ENCODE results near the gene EBF3.

The EBF3 gene

GRCh38 chr10:129833994-129834739 lies 129.9 kb downstream of the EBF3 start:
- no peak for DNase-seq (ENCODE audit: low read depth)

GRCh38 chr10:129833468-129833950 lies 130.6 kb downstream of the EBF3 start:
- no peak for DNase-seq (ENCODE audit: low read depth)

DNA sequence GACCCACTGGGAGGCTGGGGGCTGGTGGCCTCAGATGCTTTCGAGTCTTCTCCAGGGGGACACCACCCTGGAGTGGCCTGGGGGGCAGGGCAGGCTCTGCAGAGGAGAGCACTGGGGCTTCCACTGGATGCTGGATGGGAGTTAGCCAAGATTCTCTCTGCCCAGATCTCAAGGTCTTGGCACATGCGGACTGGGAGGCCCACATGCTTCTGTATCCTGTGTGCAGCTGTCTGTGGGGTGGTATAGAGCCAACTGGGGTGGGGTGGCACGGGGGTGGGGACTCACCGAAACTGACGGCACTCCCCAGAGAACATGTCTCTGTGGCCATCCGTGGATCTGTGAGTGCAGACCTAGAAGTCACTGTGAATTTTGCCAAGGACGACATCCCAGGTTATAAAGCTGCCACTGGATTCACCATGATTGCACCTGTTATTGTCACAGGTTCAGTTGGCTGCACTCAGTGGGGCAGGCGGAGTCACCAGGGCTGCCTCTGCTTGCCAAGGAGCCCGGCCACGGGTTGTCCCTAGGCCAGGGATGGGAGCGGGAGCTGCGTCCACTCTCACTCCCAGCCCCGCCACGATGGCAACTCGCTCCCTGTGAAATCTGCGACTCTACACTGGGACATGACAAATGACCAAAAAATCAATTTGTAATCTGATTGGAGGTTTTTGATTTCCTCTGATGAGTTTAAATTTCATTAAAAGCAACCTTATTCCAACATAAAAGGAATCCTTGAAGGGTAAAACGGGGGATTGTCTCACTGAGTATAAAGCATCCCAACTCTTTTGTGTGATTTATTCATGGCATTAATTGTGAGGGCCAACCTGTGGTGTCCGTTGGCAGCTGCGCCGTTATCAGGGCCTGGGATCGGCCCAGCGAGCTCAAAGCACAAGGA lies 131.3 kb downstream of the EBF3 start:
- no peak for DNase-seq (ENCODE audit: low read depth)

DNA sequence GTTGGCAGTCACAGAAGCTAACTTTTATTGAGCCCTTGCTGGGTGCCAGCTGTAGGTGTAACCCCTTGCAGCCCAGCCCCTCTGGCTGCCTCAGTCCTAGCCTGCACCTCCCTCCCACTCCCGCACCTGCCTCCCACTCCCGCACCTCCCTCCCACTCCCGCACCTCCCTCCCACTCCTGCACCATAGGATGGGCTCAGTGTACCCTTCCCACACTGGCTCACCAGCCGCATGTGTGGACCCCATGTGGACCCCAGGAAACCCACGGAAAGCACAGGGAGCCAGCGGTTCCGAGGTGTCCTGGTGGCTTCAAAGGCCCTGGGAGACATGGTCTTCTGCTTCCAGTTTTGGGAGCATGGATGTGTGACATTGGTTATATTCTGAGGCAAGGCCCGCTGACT lies 132.9 kb downstream of the EBF3 start:
- DNase-seq (ENCODE audit: low read depth): no peak

GRCh38 chr10:129825826-129826225 lies 138.2 kb downstream of the EBF3 start:
- DNase-seq (ENCODE audit: low read depth): no peak

DNA sequence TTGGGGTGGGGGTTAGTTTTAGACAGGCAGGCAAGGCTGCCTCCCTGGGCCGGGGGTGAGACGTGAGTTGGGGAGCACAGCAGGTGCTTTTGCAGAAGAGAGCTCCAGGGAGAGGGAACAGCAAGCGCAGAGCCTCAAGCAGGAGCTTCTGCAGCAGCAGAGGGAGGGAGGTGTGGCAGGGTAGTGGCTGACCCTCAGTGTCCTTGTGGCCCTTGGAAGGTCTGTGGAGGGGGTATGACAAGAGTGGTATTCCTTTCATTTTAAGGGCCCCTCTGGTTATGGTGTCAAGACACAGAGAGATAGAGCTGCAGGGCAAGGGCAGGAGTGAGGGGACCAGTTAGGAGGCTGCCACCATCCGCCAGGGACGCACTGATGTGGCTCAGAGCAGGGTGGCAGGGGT lies 138.9 kb downstream of the EBF3 start:
- DNase-seq (ENCODE audit: low read depth): no peak

DNA sequence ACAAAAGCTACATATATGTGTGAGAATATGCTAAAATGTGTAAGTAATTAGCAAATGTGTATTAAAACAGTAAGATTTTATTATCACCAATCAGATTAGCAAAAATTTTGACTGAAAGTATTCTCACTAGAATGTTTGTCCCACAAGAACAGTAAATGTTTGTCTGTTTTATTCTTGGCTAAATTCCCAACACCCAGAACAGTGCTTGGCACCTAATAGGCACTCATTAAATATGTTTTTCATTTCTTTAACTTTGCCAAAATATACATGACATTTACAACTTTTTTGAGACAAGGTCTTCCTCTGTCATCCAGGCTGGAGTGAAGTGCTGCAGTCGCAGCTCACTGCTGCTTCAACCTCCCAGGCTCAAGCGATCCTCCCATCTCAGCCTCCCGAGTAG lies 143.6 kb downstream of the EBF3 start:
- DNase-seq (ENCODE audit: low read depth): no peak

DNA sequence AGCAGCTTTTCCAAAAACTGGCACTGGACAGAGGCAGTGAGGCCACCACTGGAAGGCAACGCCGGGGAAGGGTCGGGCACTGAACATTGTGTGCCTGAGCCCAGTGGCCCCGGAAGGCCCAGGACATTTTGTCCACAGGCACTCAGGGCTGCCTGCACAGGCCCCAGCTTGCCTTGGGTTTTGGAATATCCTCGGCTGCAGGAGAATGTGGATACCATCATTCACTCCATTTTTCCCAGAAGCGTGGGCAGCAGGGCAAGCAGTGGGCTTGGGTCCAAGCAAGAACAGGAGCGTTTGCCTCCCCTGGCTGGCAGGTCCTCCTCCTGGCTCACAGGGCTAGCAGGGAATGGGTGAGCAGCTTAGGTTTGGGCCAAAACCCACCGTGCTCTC lies 147.4 kb downstream of the EBF3 start:
- no peak for DNase-seq (ENCODE audit: low read depth)

GRCh38 chr10:129815898-129816655 lies 148.0 kb downstream of the EBF3 start:
- DNase-seq (ENCODE audit: low read depth): no peak

GRCh38 chr10:129814681-129815646 lies 149.1 kb downstream of the EBF3 start:
- no peak for DNase-seq (ENCODE audit: low read depth)

DNA sequence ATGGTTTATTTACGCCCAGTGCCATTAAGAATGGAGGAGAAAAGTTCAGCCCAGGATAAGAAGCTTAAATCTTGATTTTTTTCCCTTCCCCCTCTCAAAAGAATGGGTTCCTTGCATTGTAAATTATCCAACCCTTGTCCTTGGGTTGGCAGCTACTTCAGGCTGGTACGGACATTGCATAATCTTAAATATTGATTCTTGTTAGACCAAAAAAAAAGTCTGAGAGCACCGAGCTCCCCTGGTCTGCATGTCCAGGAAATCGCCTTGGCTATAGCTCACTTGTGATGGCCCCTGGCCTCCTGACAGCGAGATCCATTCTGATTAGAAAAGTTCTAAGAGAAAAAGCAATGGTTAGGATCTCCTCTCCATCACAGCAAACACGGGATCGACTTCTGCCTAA lies 151.7 kb downstream of the EBF3 start:
- DNase-seq (ENCODE audit: low read depth): no peak

DNA sequence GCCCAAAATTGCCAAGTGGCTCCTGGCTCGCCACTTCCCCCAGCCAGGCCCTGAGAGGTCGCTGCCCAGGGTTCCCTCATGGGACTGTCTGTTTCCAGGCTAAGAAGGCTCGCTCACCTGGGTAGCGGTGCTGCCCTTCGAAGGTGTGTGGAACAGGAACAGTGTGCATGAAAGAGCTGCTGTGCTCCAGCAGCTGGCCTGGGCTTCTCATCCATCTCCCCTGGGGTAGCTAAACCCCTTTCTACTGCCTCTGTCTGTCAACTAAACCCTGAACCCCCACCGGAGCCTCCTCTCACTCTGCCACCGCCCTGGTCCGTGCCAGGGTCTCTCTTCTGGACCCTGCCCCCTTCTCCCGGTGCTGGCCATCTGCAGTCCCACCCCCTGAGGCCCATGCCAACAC lies 152.9 kb downstream of the EBF3 start:
- DNase-seq (ENCODE audit: low read depth): no peak

DNA sequence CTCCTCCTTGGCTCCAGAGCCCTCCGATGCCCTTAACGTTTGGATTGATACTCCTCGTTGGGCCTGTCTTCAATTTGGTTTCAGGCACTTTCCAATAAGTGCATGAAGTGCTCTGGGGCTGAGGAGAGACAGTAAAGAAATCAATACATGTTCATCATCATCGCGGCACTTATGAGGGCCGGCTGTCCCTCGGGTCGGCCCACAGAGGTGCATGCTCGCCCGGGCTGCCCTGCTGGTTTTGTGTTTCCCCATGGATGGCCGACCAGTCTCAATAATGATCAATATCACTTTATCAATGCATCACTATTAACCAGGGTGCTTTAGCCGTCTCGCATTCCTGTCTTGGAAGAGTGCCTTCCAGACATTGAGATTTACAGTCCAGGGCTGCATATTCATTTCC lies 154.2 kb downstream of the EBF3 start:
- no peak for DNase-seq (ENCODE audit: low read depth)

- DNase-seq (ENCODE audit: low read depth): no peak
Observed at GRCh38 chr10:129809431-129809830, 154.6 kb downstream of the EBF3 start.

DNA sequence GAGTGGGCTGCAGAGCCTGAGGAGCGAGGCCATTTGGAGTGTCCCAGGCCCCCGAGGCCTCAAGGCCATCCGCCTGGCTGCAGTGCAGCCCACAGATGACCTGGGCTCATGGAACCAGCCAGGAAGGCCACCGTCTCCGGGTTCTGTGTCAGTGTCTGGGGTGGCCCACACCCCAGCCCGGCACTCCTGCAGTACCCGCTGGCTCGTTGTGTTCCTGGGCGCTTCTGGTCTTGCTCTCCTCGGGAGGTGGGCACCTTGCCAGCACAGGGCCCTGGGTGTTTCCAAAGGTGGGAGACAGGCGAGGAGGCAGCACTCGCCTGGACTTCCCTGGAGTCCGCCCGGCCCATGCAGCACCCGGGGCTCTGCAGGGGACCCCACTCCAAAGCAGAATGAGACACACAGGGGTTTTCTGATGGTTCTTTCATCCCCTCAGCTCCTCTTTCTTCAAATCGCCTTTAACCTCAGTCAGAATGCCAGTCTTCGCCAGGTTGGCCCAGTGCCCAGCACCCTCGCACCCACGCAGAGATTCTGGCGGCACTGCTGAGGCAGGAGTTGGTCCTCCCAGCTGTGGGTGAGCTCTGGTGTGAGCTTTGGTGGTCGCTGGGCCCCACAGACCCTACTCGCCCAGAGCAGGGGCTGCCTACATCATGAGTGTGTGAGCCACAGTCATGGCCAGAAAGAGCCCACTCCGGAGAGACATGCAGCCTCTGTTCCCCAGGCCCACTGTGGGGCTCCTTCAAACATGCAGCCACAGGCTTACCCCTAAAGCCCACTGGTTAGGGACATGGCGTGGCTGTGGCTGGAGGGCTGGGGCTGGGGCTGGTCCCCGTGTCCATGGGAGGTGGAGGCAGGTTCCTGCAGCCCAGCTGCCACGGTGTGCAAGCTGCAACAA lies 155.7 kb downstream of the EBF3 start:
- DNase-seq (ENCODE audit: low read depth): no peak

GRCh38 chr10:129807211-129807610 lies 156.9 kb downstream of the EBF3 start:
- DNase-seq (ENCODE audit: low read depth): no peak

- DNase-seq (ENCODE audit: low read depth): no peak
Observed at GRCh38 chr10:129800796-129801340, 163.2 kb downstream of the EBF3 start.

DNA sequence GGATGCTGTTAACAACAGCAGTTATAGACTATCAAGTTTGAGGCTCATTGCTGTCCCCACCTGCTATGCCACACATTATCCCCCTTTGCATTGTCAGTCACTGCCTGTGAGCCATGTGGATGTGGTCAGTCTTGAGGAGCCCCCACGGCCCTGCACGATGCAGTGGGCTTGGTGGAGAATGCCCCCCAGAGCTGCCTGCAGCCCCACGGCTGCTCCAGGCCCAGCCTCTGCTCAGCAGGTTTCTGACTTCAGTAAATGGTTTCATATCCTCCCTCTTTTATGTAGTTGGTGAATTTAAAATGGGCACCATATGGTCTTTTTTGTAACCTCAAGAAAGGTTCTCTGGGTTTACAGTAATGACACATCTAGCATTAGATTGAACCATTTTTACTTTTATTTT lies 164.1 kb downstream of the EBF3 start:
- DNase-seq (ENCODE audit: low read depth): no peak

DNA sequence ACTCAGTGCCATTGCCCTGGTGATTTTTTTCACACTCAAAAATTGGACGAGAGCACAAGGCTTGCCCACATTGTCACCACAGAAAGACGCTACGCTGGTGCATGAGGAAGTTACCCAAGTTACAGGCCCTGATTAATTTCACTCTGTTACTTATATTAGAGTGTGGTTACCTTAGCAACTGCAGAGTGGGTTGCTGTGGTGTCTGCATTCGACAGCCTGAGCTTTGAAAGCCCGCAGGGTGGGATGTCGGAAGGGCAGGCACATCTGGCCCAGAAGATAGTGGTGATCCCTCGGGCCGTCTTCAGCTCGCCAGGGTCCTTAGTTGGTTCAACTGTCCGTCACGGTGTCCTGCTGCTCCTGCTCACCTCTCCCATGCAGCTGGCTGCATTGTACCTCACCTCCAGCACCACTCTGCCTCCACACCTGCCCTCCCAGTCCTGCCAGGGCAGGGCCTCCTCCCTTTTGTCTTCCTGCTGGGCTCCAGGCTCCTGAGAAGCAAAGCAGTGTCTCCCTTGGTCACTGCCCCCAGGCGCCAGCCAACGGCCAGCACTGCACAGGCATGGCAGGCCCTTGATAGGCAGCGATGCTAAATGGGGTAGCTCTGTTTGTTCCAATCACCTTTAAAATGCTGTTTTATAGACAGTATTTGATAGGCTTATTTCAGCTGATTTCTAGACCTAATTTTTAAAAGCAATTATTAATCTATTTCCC lies 167.2 kb downstream of the EBF3 start:
- DNase-seq (ENCODE audit: low read depth): no peak

Measured in activated T-helper 1 cell treated with Interleukin-2 at 50 U/mL for 16 hours (primary cell).